IPS-18c (cell line): ENCODE measurements around the gene RNF175.
"Not testable (repeated sequence)": the region's sequence is repeated elsewhere in the genome, so short reads cannot be mapped to it uniquely, and the experiment has no call there.

Experiments
- H3K4me3 ChIP-seq: 2 replicates; pipeline ENCODE4 v1.7.0; 2013; ENCODE audit warnings: low read depth, mild to moderate bottlenecking, low read length, moderate library complexity; ENCODE audit not compliant: insufficient read depth
- H3K9me3 ChIP-seq: one replicate; pipeline ENCODE4 v1.6.1; 2013; ENCODE audit warnings: mild to moderate bottlenecking, low read length, moderate library complexity; ENCODE audit not compliant: control insufficient read depth, insufficient read depth

Gene RNF175

DNA sequence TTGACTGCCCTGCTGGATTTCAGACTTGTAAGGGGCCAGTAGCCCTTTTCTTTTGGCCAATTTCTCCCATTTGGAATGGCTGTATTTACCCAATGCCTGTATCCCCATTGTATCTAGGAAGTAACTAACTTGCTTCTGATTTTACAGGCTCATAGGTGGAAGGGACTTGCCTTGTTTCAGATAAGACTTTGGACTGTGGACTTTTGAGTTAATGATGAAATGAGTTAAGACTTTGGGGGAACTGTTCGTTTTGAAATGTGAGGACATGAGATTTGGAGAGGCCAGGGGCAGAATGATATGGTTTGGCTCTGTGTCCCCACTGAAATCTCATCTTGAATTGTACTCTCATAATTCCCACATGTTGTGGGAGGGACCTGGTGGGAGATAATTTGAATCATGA, 93.3 kb downstream of the RNF175 start:
- H3K9me3 ChIP-seq, H3K4me3 ChIP-seq: not testable (repeated sequence)

DNA sequence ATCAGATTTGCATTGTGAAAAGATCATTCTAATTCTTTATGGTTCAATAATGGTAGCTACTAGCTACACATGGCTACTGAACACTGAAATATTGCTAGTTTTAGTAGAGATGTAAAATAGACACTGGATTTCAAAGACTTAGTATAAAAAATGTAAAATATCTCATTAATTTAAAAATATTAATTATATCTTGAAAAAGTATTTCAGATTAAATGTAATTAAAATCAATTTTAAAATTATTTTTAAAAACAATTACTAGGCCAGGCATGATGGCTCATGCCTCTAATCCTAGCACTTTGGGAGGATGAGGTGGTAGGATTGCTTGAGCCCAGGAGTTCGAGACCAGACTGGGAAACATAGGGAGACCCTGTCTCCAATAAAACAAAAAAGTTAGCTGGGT, 96.2 kb downstream of the RNF175 start:
- H3K4me3 ChIP-seq, result no peak overlapping the region
- peaks cover 2% of the 10 kb centered on the region for H3K9me3 ChIP-seq

DNA sequence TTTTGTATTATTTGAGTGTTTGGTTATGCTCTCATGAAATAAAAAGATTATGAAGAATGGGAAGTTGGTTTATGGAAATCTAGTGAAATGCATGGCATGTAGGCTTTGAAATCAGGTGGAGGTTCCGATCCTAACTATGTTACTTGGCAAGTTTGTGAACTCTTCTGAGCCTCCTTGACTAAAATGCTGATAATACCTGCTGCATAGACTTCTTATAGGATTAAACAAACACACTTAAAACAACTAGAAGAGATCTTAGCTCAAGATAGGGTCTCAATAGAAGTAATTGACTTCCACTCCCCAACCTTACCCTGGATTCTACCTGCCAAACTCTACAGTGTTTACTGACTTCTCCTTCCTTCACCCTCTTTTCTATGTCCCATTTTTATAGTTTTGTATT, 97.9 kb downstream of the RNF175 start:
- H3K9me3 ChIP-seq, result peaks cover 2% of the 10 kb centered on the region
- no peak overlapping the region for H3K4me3 ChIP-seq

DNA sequence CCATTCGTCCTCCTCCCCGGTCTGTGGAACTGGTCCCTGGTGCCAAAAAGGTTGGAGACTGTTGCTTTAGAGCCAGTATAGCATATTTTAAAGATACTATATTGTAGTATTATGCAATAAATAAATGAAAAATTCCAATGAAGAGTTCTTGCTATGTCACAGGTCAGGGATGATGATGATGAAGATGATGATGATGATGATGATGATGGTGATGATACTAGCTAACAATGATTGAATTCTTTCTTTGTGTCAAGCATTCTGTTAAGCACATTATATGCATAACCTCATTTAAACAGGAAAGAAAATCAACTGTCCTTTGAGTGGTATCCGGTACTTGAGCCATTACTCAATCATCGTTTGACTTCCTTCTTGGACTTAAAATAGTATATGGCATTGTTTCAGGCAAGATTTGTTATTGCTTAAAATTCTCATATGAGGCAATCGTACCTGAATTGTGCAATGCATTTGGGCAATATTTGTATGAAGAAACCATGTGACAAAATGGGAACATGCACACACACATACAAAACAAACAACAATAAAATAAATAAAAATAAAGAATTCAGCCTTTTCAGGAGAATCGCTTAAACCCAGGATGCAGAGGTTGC, 98.5 kb downstream of the RNF175 start:
- H3K4me3 ChIP-seq, result no peak overlapping the region
- H3K9me3 ChIP-seq, result peaks cover 2% of the 10 kb centered on the region
